MM.1S (cell line): Measurements from ENCODE around the gene REST.

Source experiments
- DNase-seq: peaks from one replicate; pipeline ENCODE4 v3.0.0-alpha.2; 2015
- H2AFZ ChIP-seq: fragments of 300-600 bp; sonication (generic); 2 replicates; pipeline ENCODE4 v1.6.0; 2016; ENCODE audit warnings: antibody characterized with exemption, low read length
- H3F3A ChIP-seq: fragments of 300-600 bp; sonication (generic); 2 replicates; pipeline ENCODE4 v1.6.1; 2016; ENCODE audit warnings: mild to moderate bottlenecking, antibody characterized with exemption, low read length, moderate library complexity, mixed read lengths; ENCODE audit not compliant: insufficient read depth
- H3K27ac ChIP-seq: fragments of 300-600 bp; sonication (generic); 2 replicates; pipeline ENCODE4 v1.5.1; 2016; ENCODE audit warnings: mild to moderate bottlenecking, low read length
- H3K27me3 ChIP-seq: fragments of 300-600 bp; sonication (generic); replicated peaks from 2 replicates; pipeline ENCODE4 v1.6.0; 2016; ENCODE audit warnings: low read length; ENCODE audit not compliant: insufficient read depth
- H3K36me3 ChIP-seq: fragments of 300-600 bp; sonication (generic); replicated peaks from 2 replicates; pipeline ENCODE4 v1.6.1; 2016; ENCODE audit warnings: mild to moderate bottlenecking, low read length, mixed read lengths; ENCODE audit not compliant: insufficient read depth
- H3K4me1 ChIP-seq: fragments of 300-600 bp; sonication (generic); 2 replicates; pipeline ENCODE4 v1.6.1; 2016; ENCODE audit warnings: low read length, mixed read lengths
- H3K4me2 ChIP-seq: fragments of 300-600 bp; sonication (generic); 2 replicates; pipeline ENCODE4 v1.6.0; 2016; ENCODE audit warnings: low read depth, low read length
- H3K4me3 ChIP-seq: fragments of 300-600 bp; sonication (generic); 2 replicates; pipeline ENCODE4 v1.5.1; 2016; ENCODE audit warnings: low read length, mixed read lengths
- H3K79me2 ChIP-seq: fragments of 300-600 bp; sonication (generic); 2 replicates; pipeline ENCODE4 v1.6.1; 2016; ENCODE audit warnings: mixed run types, low read length, mixed read lengths
- H3K9ac ChIP-seq: fragments of 300-600 bp; sonication (generic); 2 replicates; pipeline ENCODE4 v1.6.1; 2016; ENCODE audit warnings: low read length, mixed read lengths
- H3K9me2 ChIP-seq: fragments of 300-600 bp; sonication (generic); replicated peaks from 2 replicates; pipeline ENCODE4 v1.6.1; 2016; ENCODE audit warnings: mild to moderate bottlenecking, low read length, mixed read lengths; ENCODE audit not compliant: insufficient read depth
- H3K9me3 ChIP-seq: fragments of 300-600 bp; sonication (generic); replicated peaks from 2 replicates; pipeline ENCODE4 v1.6.1; 2016; ENCODE audit warnings: mild to moderate bottlenecking, low read length, mixed read lengths; ENCODE audit not compliant: insufficient read depth
- H4K20me1 ChIP-seq: fragments of 300-600 bp; sonication (generic); 2 replicates; pipeline ENCODE4 v1.6.1; 2016; ENCODE audit warnings: mild to moderate bottlenecking, low read length, moderate library complexity, mixed read lengths; ENCODE audit not compliant: insufficient read depth
- CTCF ChIP-seq: fragments of 300-600 bp; sonication (generic); IDR thresholded peaks from 2 replicates; pipeline ENCODE4 v1.5.1; 2016; ENCODE audit warnings: antibody characterized with exemption, low read length, mixed read lengths
- EZH2 ChIP-seq: fragments of 300-600 bp; sonication (generic); optimal IDR thresholded peaks from 2 replicates; pipeline ENCODE3; 2017; ENCODE audit warnings: low read depth, mild to moderate bottlenecking, antibody characterized with exemption, low read length, mixed read lengths
- EZH2phosphoT487 ChIP-seq: fragments of 300-600 bp; sonication (generic); IDR thresholded peaks from 2 replicates; pipeline ENCODE4 v1.6.1; 2018; ENCODE audit warnings: antibody characterized with exemption, low read length

The REST gene

DNA sequence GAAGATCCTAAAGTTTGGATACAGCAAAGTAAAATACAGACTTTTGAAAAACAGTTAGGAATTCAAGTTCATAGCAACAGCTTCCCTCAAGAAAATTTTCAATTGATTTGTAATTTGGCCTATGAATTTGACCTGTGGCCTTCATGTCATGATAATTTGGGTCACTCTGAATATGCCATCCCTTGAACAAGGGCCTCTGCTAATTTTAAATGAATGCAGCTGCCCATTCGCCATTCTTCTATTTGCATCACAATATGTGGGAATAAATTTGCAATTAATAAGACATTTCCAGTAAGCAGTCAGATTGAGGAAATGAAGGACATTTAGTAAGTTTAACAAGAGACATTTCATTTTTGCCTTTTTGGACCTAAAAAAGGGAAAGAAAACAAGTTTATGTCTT, 1.9 kb upstream of the REST start:
- H3K4me3 ChIP-seq, result no peak overlapping the region
- TF ChIP-seq EZH2phosphoT487, result no peak
- no peak for TF ChIP-seq CTCF
- no peak for TF ChIP-seq EZH2
- H3K79me2 ChIP-seq, result peaks cover 19% of the 10 kb centered on the region
- no peaks in the 10 kb centered on the region for H3K9me2 ChIP-seq
- H3K4me2 ChIP-seq, result no peak overlapping the region
- H3K9ac ChIP-seq, result no peak overlapping the region
- H3F3A ChIP-seq, result peaks cover 15% of the 10 kb centered on the region; the same call in 1 of the 2 replicates
- H3K27me3 ChIP-seq, result peaks cover 8% of the 10 kb centered on the region; the same call in 1 of the 2 replicates
- no peak overlapping the region for H3K27ac ChIP-seq
- no peak for DNase-seq
- H3K36me3 ChIP-seq, result no peaks in the 10 kb centered on the region
- H3K4me1 ChIP-seq, result peaks cover 14% of the 10 kb centered on the region
- H3K9me3 ChIP-seq, result no peaks in the 10 kb centered on the region
- H4K20me1 ChIP-seq, result no peaks in the 10 kb centered on the region
- no peak overlapping the region for H2AFZ ChIP-seq

DNA sequence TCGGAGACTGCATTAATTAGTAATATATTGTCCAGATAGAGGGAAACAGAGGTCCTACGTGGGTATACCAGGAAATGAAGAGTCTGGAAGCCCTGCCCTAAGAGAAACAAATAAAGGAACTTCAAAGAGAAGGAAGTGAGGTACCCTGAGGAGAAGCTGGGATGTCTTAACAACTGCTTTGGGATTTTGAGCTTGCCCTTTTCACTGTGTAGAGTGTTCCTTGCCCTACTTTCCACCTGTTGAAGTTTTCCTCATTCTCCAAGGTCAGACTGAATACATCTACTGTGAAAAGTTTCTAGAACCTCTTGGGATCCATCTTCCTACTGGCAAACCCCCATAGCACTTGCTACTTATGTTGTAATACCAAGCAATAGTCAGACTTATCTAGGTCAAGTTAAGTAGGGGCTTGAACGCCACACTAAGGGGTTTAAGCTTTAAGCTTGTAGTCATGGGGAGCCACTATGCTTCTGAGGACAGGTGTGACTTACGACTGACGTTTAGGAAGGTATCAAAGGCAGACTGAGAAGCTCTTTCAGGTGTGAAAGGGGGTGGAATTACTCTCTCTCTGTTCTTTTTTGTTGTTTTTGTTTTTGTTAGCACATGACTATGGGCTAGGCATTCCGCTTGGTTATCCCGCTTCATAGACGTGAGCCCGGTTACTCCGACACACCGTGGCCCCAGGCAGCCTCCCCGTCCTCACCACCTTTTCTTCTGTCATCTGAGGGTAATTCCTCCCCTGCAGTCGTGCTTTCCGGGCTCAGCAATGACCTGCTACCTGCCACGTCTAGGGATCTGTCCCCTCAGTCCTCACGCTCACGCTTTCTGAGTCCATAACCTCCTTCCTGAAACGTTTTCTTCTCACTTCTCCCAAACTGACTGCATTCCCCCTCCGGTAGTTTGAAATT, 959 bp upstream of the REST start:
- Histone ChIP-seq H3K4me3 (peak overlapping the region; percentile 72), H2AFZ (peak overlapping the region; percentile 94), H4K20me1 (no peaks in the 10 kb centered on the region), H3K27ac (no peak overlapping the region), H3K4me2 (peak overlapping the region; percentile 96), H3F3A (peaks cover 15% of the 10 kb centered on the region; the same call in 1 of the 2 replicates), H3K36me3 (no peaks in the 10 kb centered on the region), H3K27me3 (peaks cover 8% of the 10 kb centered on the region; the same call in 1 of the 2 replicates), H3K79me2 (peaks cover 29% of the 10 kb centered on the region), H3K9me2 (no peaks in the 10 kb centered on the region), H3K4me1 (peaks cover 16% of the 10 kb centered on the region), H3K9ac (peak overlapping the region; percentile 22; the same call in 1 of the 2 replicates), H3K9me3 (no peaks in the 10 kb centered on the region)
- TF ChIP-seq CTCF (no peak), EZH2phosphoT487 (no peak), EZH2 (no peak)
- no peak for DNase-seq

- H2AFZ ChIP-seq, result peak overlapping the region; percentile 74
- TF ChIP-seq EZH2phosphoT487, result no peak
- no peak for TF ChIP-seq CTCF
- TF ChIP-seq EZH2, result no peak
Observed at GRCh38 chr4:56908206-56909085, 746 bp downstream of the REST start.

More at GRCh38 chr4:56908206-56909085, 746 bp downstream of the REST start:
- peak; percentile 76 for DNase-seq
- Histone ChIP-seq H3K79me2 (peaks cover 46% of the 10 kb centered on the region), H3K9me3 (no peaks in the 10 kb centered on the region), H3K9me2 (no peaks in the 10 kb centered on the region), H3K27me3 (peaks cover 8% of the 10 kb centered on the region; the same call in 1 of the 2 replicates), H3K4me3 (peak overlapping the region; percentile 84), H3K4me2 (peak overlapping the region; percentile 77), H3F3A (peaks cover 15% of the 10 kb centered on the region; the same call in 1 of the 2 replicates), H3K27ac (peak overlapping the region; percentile 66; the same call in 1 of the 2 replicates), H4K20me1 (no peaks in the 10 kb centered on the region), H3K9ac (peak overlapping the region; percentile 76), H3K4me1 (peaks cover 16% of the 10 kb centered on the region), H3K36me3 (no peaks in the 10 kb centered on the region)
